Umbilical cord (tissue), 2 donors: ENCODE results near the gene WDR86. TPM values are rescaled to one million over a fixed set of nuclear protein-coding genes. Genes with fewer than 3 reads are reported as not detected.

ENCODE experiments used
- DNase-seq: peaks from one replicate; pipeline ENCODE4 v3.0.0-alpha.2; 2015; ENCODE audit warnings: low spot score
- total RNA-seq: library from RNA; depleted of rRNA; stranded (reverse); fragments of >200 nt; gene quantifications from one replicate; pipeline ENCODE4 v1.2.3, GENCODE V29; 2014; ENCODE audit warnings: low replicate concordance; ENCODE audit not compliant: insufficient read depth

The WDR86 gene
- total RNA-seq, 1 donor from 2014 or later: 34.7 TPM

DNA sequence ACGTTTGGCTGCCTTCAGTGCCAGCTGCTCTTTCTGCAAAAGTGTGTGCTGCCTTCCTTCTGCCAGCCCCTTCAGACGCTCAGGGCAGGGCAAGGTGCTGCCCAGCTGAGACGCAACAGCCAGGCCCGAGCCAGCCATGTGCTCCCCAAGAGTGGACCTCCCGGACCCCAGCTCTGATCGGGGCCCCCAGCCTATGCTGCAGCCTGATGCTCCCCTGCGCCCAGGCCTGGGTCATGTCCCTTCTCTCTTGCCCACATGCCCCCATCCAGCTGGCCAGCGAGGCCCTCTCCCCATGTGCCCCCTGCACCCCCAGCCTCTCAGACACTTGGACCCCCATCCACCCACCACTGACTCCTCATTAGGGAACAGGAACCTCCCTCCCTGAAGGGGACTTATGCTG is 17.8 kb downstream of the WDR86 start:
- DNase-seq: no peak

DNA sequence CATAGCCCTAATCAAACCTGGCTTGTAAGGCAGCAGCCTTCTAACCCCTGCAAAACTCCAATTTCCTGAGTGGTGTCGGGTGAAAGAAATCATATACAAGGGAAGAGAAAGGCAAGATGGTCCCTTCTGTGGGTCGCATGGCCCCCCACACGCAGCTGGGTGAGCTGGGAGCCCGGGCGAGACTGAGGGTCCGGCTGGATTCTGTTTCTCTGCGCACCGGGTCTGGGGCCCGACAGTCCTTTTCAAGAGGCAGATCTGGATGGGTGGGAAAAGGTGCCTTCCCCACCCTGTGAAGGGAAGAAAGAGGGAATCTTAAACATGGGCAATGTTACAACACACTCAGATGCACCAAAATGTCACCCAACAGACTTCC is 18.5 kb downstream of the WDR86 start:
- DNase-seq: no peak

DNA sequence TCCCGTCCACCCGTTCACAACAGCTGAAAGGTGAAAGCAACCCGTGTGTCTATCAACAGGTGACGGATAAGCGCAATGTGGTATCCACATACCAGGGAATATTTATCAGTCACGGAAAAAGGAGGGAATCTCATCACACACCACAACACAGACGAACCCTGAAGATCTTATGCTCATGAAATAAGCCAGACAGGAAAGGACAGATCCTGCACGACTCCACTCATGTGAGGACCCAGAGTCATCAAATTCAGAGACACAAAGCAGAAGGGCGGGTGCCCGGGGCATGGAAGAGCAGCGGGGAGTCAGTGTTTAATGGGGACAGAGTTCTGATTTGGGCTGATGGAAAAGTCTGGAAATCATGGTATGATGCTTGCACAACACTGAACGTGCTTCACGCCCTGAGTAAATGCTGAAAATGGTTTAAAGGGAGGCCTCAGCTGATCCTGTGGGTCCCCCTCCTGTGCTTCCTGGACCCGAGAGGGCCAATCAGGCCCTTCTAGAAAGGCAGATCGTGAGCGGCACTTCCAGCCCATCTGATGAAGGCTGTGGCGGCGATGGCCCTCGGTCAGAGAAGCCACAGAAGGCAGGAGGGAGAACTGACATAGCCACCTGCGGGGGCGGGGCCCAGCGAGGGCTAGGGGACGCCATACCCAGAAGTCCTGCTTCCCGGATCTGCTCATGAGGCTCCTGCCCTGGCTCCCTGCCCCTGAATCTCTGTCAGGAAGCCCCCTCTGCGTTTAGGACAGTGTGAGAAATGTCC is 19.1 kb downstream of the WDR86 start:
- no peak for DNase-seq

DNA sequence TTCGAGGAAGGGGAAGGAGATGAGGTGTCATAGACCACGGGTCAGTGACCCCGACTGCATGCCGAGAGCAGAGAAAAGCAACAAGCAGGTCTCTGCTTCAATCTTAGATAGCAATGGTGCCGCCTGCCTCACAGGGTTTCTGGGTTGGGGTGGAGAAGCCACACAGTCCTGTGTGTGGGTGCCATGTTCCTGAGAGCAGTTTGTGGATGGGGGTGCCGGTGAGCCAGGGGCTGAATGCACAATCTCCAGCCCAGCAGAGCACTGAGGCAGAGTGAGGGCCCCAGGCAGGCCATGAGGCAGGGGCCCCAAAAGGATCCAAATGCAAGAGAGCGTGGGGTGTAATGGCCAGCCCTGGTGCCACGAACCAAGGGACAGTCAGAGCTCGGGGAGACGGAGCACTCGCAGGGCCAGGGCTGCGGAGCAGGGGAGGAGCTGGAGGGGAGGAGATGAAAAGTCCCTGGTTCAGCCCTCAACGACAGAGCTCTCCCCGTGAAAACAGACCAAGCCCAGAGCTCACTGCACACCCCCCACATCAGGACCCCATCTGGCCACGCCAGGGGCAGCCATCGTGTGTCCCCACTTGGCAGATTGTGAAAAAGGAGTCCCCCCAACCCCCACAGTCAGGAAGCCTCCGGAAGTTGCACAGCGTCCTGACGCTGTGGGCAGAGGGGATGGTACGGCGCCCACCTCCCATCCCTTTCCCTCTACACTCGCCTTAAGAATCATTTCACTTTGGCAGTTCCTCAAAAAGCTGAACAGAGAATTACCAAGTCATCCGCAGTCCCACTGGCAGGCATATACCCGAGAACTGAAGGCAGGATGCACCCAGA is 19.9 kb downstream of the WDR86 start:
- no peak for DNase-seq

- DNase-seq: no peak
Observed at GRCh38 chr7:151389096-151389767, 20.6 kb downstream of the WDR86 start.

- no peak for DNase-seq
Observed at GRCh38 chr7:151388430-151388829, 21.4 kb downstream of the WDR86 start.

- DNase-seq: no peak
Observed at GRCh38 chr7:151388007-151388297, 21.9 kb downstream of the WDR86 start.

- no peak for DNase-seq
Observed at GRCh38 chr7:151387161-151388006, 22.5 kb downstream of the WDR86 start.

GRCh38 chr7:151386301-151387160 is 23.3 kb downstream of the WDR86 start:
- DNase-seq: no peak

DNA sequence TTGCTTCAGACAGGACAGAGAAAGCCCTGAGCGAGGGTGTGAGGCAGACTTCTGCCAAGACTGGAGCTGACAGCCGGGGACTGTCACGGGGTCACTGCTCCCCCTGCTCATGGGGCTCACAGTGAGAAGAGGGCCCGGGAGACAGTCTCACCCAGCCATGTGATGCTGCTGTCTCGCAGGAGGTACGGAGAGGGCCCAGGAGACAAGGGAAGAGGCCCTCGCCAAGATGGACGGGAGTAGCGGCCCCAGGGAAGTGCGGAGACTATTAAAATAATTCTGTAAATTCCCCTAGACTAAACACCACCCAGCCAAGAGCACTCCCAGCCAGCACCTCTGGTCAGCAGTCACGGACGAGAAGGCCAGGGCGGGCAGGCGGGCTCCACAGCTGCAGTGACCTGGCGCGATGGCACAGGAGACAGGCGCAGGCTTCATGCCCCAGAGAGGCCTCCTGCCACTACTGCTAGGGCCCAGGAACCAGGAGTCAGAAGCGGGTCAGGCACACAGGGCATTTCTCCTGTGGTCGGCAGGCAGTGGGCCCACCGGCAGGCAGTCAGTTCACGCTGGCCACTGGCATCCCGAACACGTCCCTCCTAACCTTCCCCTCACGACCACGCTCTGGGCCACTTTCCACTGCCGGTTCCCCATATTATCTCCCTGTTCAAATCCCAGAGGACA is 24.1 kb downstream of the WDR86 start:
- no peak for DNase-seq

- no peak for DNase-seq
Observed at GRCh38 chr7:151384776-151385625, 24.8 kb downstream of the WDR86 start.

DNA sequence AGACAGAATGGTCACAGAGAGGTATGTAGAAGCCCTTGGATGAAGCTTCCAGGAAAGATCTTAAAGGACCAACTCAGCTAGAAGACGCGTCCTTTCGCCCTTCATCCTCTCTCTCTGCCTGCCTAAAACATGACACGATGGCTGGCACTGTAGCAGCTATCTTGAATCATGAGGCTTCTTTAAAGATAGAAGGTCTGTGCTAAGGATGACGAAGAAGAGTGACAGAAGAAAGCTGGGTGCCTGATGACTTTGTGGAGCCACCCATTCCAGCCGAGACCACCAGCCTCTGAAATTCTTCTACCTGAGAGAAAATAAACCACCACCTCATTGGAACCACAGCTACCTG is 25.5 kb downstream of the WDR86 start:
- no peak for DNase-seq

GRCh38 chr7:151383638-151384351 is 26.0 kb downstream of the WDR86 start:
- peak; percentile 21 for DNase-seq

- DNase-seq: no peak
Observed at GRCh38 chr7:151382079-151382885, 27.6 kb downstream of the WDR86 start.

DNA sequence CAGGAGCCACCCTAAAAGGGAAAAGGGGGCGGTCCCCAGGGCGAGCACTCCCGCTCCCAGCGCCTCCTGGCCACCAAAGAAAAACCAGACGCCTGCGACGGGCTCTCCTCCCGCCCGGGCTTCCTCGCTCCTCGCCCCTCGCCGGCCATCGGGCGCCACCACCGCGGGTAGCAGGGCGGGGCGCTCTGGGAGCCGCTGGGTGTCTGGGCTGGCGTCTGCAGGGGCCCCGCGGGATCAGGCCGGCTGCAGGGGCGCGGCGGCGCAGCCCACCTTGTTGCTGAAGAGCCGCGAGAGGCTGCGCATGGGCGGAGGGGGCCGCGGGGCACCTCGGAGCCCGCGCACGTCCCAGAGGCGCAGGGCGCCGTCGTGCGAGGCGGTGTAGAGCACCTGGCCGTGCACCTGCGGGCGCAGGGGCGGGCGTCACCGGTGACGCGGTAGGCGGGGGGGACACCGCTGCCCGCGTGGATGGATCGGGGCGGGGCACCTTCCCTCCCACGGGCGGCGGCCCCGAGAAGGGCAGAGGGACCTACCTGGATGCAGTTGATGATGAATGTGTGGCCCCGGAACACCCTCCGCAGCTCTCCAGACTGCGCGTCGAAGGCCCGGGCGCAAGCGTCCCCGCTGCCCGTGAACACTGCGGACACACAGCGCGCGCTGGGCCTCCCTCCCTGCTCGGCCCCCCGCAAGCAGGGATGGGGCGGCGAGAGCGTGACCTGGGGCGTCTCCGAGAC is 28.3 kb downstream of the WDR86 start:
- no peak for DNase-seq

DNA sequence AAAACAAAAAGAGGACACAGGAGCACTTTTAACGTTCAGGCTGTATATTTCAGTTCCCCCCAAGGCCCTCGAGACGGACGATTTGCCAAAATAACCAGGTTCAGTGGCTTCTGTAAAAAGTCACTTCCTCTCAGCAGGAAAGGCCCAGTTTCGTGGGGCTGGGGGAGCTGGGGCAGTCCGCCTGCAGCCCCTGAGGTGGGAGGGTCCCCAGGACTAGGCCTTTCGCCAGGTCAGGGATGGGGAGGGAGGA is 28.8 kb downstream of the WDR86 start:
- no peak for DNase-seq
